ENCODE results near the gene CFAP65. TPM values are rescaled to one million over a fixed set of nuclear protein-coding genes. Genes with fewer than 3 reads are reported as not detected.

Gene CFAP65
- total RNA-seq, 2 experiments from 2014 or later: not detected

- no peaks in the 10 kb centered on the region for H3K9me3 Mint-ChIP-seq (ENCODE audit: insufficient read depth)
- no peak overlapping the region for H3K4me3 Mint-ChIP-seq
- POLR2A ChIA-PET: no interaction called here
- no peak overlapping the region for H3K27ac Mint-ChIP-seq
- no peaks in the 10 kb centered on the region for H3K36me3 Mint-ChIP-seq (ENCODE audit: low read depth)
- no peaks in the 10 kb centered on the region for H3K4me1 Mint-ChIP-seq (ENCODE audit: low read depth)
- CTCF ChIA-PET: interaction anchor here (0.7 kb wide), 1 partner anchor 109 kb away, joined by 3 read pairs; no protein-coding TSS in a partner anchor
- peaks cover 4% of the 10 kb centered on the region for H3K27me3 Mint-ChIP-seq (ENCODE audit: low read depth)
- no peak for ATAC-seq
- DNase-seq: no peak
Observed at GRCh38 chr2:219018286-219018685, 23.0 kb downstream of the CFAP65 start.

DNA sequence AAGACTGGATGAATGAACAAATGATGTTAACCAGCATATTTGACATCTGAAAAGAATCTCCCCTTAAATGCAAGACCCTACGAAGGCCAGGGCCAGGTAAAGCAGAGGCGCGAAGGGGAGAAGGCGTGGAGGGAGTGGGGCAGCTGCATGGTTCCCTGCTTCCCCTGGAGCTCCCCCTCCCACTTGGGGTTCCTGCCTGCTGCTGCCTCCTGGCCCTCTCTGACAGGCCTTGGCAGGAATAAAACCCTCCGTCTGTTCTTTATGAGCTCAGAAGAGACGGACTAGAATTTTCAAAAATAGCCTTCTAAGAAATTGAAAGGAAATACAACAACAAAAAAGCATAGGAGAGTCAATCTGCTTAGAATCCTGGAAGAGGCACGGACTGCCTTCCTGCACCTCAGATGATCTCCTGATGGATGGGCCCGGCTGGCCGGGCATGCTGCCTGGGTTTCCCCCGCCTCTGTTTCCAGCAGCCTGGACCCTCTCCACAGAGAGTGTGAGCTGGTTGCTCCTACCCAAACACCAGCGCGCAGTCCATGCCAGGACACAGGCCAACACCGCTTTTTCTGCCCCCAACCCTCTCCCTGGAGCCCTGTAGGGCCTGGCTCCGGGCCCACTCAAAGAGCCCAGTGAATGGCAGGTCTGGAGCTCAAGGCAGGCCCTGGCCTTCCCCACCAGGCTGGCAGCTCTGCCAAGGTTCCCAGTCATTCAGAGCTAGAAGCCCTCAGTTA lies 23.9 kb downstream of the CFAP65 start:
- ChIA-PET CTCF (interaction anchor here (0.7 to 1.0 kb wide), 2 partner anchors 12 to 110 kb away, joined by 3 read pairs; no protein-coding TSS in a partner anchor), POLR2A (no interaction called here)
- Mint-ChIP-seq H3K36me3 (ENCODE audit: low read depth) (no peaks in the 10 kb centered on the region), H3K9me3 (ENCODE audit: insufficient read depth) (no peaks in the 10 kb centered on the region), H3K4me3 (no peak overlapping the region), H3K4me1 (ENCODE audit: low read depth) (no peaks in the 10 kb centered on the region), H3K27me3 (ENCODE audit: low read depth) (peaks cover 4% of the 10 kb centered on the region), H3K27ac (no peak overlapping the region)
- DNase-seq (no peak), ATAC-seq (no peak)

DNA sequence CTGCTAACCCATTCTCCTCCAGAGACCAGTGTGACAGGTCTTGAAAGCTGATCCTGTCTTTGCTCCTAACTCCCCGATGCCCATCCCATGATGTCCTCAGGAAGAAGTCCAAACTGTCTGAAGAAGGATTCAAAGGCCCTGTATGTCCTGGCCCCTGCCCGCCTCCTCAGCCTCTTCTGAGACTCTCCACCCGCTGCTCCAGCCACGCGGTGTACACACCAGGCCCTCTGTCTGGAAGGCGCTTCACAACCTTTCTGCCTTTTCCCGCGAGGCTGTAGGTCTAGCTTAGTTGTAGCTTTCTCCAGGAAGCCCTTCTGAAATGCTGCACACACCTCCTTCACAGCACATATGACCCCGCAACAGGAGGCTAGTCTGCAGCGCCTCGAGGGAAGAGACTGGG lies 24.6 kb downstream of the CFAP65 start:
- DNase-seq (no peak), ATAC-seq (no peak)
- peaks cover 4% of the 10 kb centered on the region for H3K27me3 Mint-ChIP-seq (ENCODE audit: low read depth)
- H3K27ac Mint-ChIP-seq: no peak overlapping the region
- H3K4me1 Mint-ChIP-seq (ENCODE audit: low read depth): no peaks in the 10 kb centered on the region
- ChIA-PET POLR2A (no interaction called here), CTCF (no interaction called here)
- H3K4me3 Mint-ChIP-seq: no peak overlapping the region
- H3K36me3 Mint-ChIP-seq (ENCODE audit: low read depth): no peaks in the 10 kb centered on the region
- no peaks in the 10 kb centered on the region for H3K9me3 Mint-ChIP-seq (ENCODE audit: insufficient read depth)

GRCh38 chr2:219010873-219011272 lies 30.4 kb downstream of the CFAP65 start:
- POLR2A ChIA-PET: no interaction called here
- H3K4me1 Mint-ChIP-seq (ENCODE audit: low read depth): no peaks in the 10 kb centered on the region

GRCh38 chr2:219010162-219010756 lies 31.1 kb downstream of the CFAP65 start:
- H3K27ac Mint-ChIP-seq: no peak overlapping the region

More at GRCh38 chr2:219010873-219011272, 30.4 kb downstream of the CFAP65 start:
- no peak overlapping the region for H3K4me3 Mint-ChIP-seq
- CTCF ChIA-PET: interaction anchor here (0.7 to 2.0 kb wide), 7 partner anchors 9 to 141 kb away, joined by 3 to 10 read pairs (median 3); no protein-coding TSS in a partner anchor
- DNase-seq (no peak), ATAC-seq (no peak)
- no peaks in the 10 kb centered on the region for H3K36me3 Mint-ChIP-seq (ENCODE audit: low read depth)
- no peaks in the 10 kb centered on the region for H3K9me3 Mint-ChIP-seq (ENCODE audit: insufficient read depth)
- H3K27ac Mint-ChIP-seq: no peak overlapping the region
- H3K27me3 Mint-ChIP-seq (ENCODE audit: low read depth): peaks cover 13% of the 10 kb centered on the region

DNA sequence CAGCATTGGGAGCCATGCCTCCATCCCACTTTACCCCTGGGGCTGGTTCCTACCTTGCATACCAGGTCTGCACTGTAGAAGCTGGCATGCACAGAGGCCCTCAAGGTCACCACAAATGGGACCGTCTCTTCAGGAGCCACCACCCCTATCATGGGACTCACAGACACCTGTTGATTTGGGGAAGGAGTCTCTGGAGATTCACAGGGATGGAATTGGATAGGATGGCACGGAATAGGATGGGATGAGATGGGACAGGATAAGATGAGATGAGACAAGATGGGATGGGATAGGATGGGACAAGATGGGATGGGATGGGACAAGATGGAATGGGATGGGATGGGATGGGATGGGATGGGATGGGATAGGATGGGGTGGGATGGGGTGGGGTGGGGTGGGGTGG lies 32.0 kb downstream of the CFAP65 start:
- Mint-ChIP-seq H3K36me3 (ENCODE audit: low read depth) (no peaks in the 10 kb centered on the region), H3K9me3 (ENCODE audit: insufficient read depth) (no peaks in the 10 kb centered on the region), H3K27ac (no peak overlapping the region), H3K4me3 (no peak overlapping the region), H3K27me3 (ENCODE audit: low read depth) (peaks cover 21% of the 10 kb centered on the region), H3K4me1 (ENCODE audit: low read depth) (no peaks in the 10 kb centered on the region)
- POLR2A ChIA-PET: interaction anchor here (0.9 kb wide), 1 partner anchor 21 kb away, joined by 3 read pairs; no protein-coding TSS in a partner anchor
- no peak for DNase-seq
- no peak for ATAC-seq
- CTCF ChIA-PET: interaction anchor here (1.1 to 1.3 kb wide), 3 partner anchors 20 to 133 kb away, joined by 3 to 7 read pairs (median 5); no protein-coding TSS in a partner anchor

More at GRCh38 chr2:219010162-219010756, 31.1 kb downstream of the CFAP65 start:
- CTCF ChIA-PET: interaction anchor here (0.7 to 2.0 kb wide), 9 partner anchors 8 to 141 kb away, joined by 3 to 10 read pairs (median 3); no protein-coding TSS in a partner anchor
- Mint-ChIP-seq H3K27me3 (ENCODE audit: low read depth) (peaks cover 14% of the 10 kb centered on the region), H3K36me3 (ENCODE audit: low read depth) (no peaks in the 10 kb centered on the region), H3K4me3 (no peak overlapping the region), H3K4me1 (ENCODE audit: low read depth) (no peaks in the 10 kb centered on the region), H3K9me3 (ENCODE audit: insufficient read depth) (no peaks in the 10 kb centered on the region)
- peak; percentile 70 for ATAC-seq
- POLR2A ChIA-PET: no interaction called here
- DNase-seq: peak; percentile 42

GRCh38 chr2:219003979-219004378 lies 37.3 kb downstream of the CFAP65 start:
- ATAC-seq (no peak), DNase-seq (no peak)
- H3K36me3 Mint-ChIP-seq (ENCODE audit: low read depth): no peaks in the 10 kb centered on the region
- no peaks in the 10 kb centered on the region for H3K9me3 Mint-ChIP-seq (ENCODE audit: insufficient read depth)
- ChIA-PET CTCF (interaction anchor here (1.9 kb wide), 1 partner anchor 128 kb away, joined by 6 read pairs; no protein-coding TSS in a partner anchor), POLR2A (no interaction called here)
- peaks cover 3% of the 10 kb centered on the region for H3K4me1 Mint-ChIP-seq (ENCODE audit: low read depth)
- H3K27me3 Mint-ChIP-seq (ENCODE audit: low read depth): peaks cover 59% of the 10 kb centered on the region
- no peak overlapping the region for H3K27ac Mint-ChIP-seq
- no peak overlapping the region for H3K4me3 Mint-ChIP-seq

DNA sequence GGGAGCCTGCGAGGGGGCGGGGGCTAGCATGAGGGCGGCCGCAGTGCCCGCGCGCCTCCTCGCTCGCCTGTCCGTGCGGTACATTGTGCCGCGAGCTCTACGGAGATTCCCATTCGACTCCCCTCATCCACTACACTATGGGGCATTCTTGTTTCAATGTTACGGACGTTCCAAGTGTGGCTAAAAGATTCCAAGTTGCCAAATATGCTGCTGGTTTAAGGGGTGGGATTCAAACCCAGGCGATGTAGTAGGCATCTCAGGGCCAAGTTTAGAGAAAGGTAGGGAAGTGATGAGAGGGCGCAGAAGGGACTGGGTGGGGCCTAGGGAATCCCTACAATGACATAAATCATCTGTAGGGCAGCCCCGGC lies 38.1 kb downstream of the CFAP65 start:
- no peak for DNase-seq
- H3K27ac Mint-ChIP-seq: no peak overlapping the region
- H3K4me3 Mint-ChIP-seq: no peak overlapping the region
- peaks cover 3% of the 10 kb centered on the region for H3K4me1 Mint-ChIP-seq (ENCODE audit: low read depth)
- no peaks in the 10 kb centered on the region for H3K36me3 Mint-ChIP-seq (ENCODE audit: low read depth)
- ChIA-PET POLR2A (no interaction called here), CTCF (interaction anchor here (1.2 kb wide), 1 partner anchor 105 kb away, joined by 4 read pairs; no protein-coding TSS in a partner anchor)
- ATAC-seq: peak; percentile 67
- peaks cover 60% of the 10 kb centered on the region for H3K27me3 Mint-ChIP-seq (ENCODE audit: low read depth)
- no peaks in the 10 kb centered on the region for H3K9me3 Mint-ChIP-seq (ENCODE audit: insufficient read depth)

- ATAC-seq: peak; percentile 13
- H3K4me1 Mint-ChIP-seq (ENCODE audit: low read depth): peaks cover 3% of the 10 kb centered on the region
Observed at GRCh38 chr2:219002395-219003266, 38.7 kb downstream of the CFAP65 start.

DNA sequence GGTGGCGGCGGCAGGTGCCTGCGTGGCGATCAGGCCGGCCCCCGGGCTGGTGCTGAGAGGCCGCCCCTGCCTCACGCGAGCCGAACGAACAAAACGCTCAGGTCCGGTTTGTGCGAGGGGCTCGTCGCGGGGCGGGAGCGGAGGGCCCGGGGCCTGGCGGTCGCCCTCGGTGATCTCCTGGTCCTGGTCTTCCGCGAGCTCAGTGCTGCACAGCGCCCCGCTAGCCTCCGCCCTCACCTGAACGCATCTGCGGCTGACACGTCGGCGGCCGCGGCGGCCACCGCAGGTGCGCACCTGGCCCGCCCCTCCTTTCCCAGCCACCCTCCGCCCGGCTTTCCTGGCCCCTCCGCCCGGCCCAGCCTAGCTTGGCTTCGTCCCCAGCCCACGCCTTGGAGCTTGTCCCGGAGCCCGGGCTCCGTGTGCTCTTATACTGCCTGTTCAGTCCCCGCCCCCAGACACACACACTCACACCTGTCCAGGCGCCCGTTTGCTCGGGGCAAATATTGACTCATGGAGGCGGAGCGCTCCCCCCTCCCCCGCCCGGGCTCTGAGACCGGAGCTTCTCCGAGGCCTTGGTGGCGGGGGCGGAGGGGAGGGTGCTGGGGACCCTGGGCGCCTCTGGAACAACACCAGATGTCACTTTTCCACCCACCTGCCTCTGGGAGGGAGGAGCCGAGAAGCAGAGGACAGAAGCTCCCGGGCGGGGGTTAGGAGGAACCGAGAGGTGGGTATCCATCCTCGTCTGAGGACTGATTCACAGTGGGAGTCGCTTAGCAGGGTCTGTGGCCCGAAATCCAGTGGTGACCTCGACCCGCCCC lies 39.5 kb downstream of the CFAP65 start:
- H3K4me1 Mint-ChIP-seq (ENCODE audit: low read depth): peaks cover 3% of the 10 kb centered on the region
- no peaks in the 10 kb centered on the region for H3K9me3 Mint-ChIP-seq (ENCODE audit: insufficient read depth)
- POLR2A ChIA-PET: interaction anchor here (0.9 kb wide), 1 partner anchor 144 kb away, joined by 3 read pairs; no protein-coding TSS in a partner anchor
- H3K27me3 Mint-ChIP-seq (ENCODE audit: low read depth): peaks cover 65% of the 10 kb centered on the region
- no peak for ATAC-seq
- no peaks in the 10 kb centered on the region for H3K36me3 Mint-ChIP-seq (ENCODE audit: low read depth)
- no peak overlapping the region for H3K4me3 Mint-ChIP-seq
- DNase-seq: no peak
- CTCF ChIA-PET: interaction anchor here (0.7 to 1.5 kb wide), 4 partner anchors 9 to 22 kb away, joined by 3 to 4 read pairs (median 4); partner anchors contain the start of gene CRYBA2
- H3K27ac Mint-ChIP-seq: no peak overlapping the region

More at GRCh38 chr2:219002395-219003266, 38.7 kb downstream of the CFAP65 start:
- no peaks in the 10 kb centered on the region for H3K36me3 Mint-ChIP-seq (ENCODE audit: low read depth)
- ChIA-PET CTCF (interaction anchor here (0.7 to 1.5 kb wide), 3 partner anchors 8 to 105 kb away, joined by 4 read pairs; partner anchors contain the start of gene CRYBA2), POLR2A (interaction anchor here (0.9 kb wide), 1 partner anchor 145 kb away, joined by 3 read pairs; no protein-coding TSS in a partner anchor)
- no peak overlapping the region for H3K27ac Mint-ChIP-seq
- no peak overlapping the region for H3K4me3 Mint-ChIP-seq
- H3K9me3 Mint-ChIP-seq (ENCODE audit: insufficient read depth): no peaks in the 10 kb centered on the region
- peaks cover 64% of the 10 kb centered on the region for H3K27me3 Mint-ChIP-seq (ENCODE audit: low read depth)
- DNase-seq: peak; percentile 51

All from activated CD8-positive, alpha-beta T cell treated with anti-CD3 and anti-CD28 coated beads, Interleukin-2, amount 10 ng/mL, durations not matched to agents 7 days and 5 days (primary cell).